ENCODE measurements around the gene SLC35F6. TPM values are rescaled to one million over a fixed set of nuclear protein-coding genes. Genes with fewer than 3 reads are reported as not detected.
A peak's percentile ranks its signal among the peaks of the same experiment; 100 is the strongest.

The SLC35F6 gene
- total RNA-seq, 1 donor from 2014 or later = 49.3 TPM

- DNase-seq = no peak
- Histone ChIP-seq H3K9me3 (no peaks in the 10 kb centered on the region), H3K4me1 (no peaks in the 10 kb centered on the region), H3K36me3 (no peaks in the 10 kb centered on the region), H3K4me3 (no peak overlapping the region), H3K27me3 (ENCODE audit: low read depth) (peaks cover 3% of the 10 kb centered on the region), H3K27ac (no peak overlapping the region)
- no peak for ATAC-seq
- TF ChIP-seq, protein P1, sequence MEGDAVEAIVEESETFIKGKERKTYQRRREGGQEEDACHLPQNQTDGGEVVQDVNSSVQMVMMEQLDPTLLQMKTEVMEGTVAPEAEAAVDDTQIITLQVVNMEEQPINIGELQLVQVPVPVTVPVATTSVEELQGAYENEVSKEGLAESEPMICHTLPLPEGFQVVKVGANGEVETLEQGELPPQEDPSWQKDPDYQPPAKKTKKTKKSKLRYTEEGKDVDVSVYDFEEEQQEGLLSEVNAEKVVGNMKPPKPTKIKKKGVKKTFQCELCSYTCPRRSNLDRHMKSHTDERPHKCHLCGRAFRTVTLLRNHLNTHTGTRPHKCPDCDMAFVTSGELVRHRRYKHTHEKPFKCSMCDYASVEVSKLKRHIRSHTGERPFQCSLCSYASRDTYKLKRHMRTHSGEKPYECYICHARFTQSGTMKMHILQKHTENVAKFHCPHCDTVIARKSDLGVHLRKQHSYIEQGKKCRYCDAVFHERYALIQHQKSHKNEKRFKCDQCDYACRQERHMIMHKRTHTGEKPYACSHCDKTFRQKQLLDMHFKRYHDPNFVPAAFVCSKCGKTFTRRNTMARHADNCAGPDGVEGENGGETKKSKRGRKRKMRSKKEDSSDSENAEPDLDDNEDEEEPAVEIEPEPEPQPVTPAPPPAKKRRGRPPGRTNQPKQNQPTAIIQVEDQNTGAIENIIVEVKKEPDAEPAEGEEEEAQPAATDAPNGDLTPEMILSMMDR (IDR thresholded peaks at IDR 0.05) = no peak
- intact Hi-C loops (cut with DNase I) = no loop called here
Observed at GRCh38 chr2:26807788-26808460, 43.8 kb downstream of the SLC35F6 start.

- intact Hi-C loops (cut with DNase I) = no loop called here
- TF ChIP-seq, protein P1 (IDR thresholded peaks at IDR 0.05) = no peak
- no peak overlapping the region for H3K4me3 ChIP-seq
- H3K36me3 ChIP-seq = no peaks in the 10 kb centered on the region
- ATAC-seq (no peak), DNase-seq (no peak)
- H3K9me3 ChIP-seq = no peaks in the 10 kb centered on the region
- H3K27me3 ChIP-seq (ENCODE audit: low read depth) = peaks cover 3% of the 10 kb centered on the region
- H3K4me1 ChIP-seq = no peaks in the 10 kb centered on the region
- H3K27ac ChIP-seq = no peak overlapping the region
Observed at GRCh38 chr2:26809211-26809610, 45.1 kb downstream of the SLC35F6 start.

GRCh38 chr2:26809876-26810577 lies 45.9 kb downstream of the SLC35F6 start:
- H3K4me1 ChIP-seq = no peaks in the 10 kb centered on the region
- intact Hi-C loops (cut with DNase I) = no loop called here
- peak in 1 of 2 donors; percentile 63 for ATAC-seq
- no peaks in the 10 kb centered on the region for H3K9me3 ChIP-seq
- no peak overlapping the region for H3K4me3 ChIP-seq
- DNase-seq = no peak
- no peaks in the 10 kb centered on the region for H3K36me3 ChIP-seq
- no peak overlapping the region for H3K27ac ChIP-seq
- H3K27me3 ChIP-seq (ENCODE audit: low read depth) = peaks cover 3% of the 10 kb centered on the region
- TF ChIP-seq, protein P1 (IDR thresholded peaks at IDR 0.05) = no peak

- Histone ChIP-seq H3K9me3 (no peaks in the 10 kb centered on the region), H3K36me3 (no peaks in the 10 kb centered on the region), H3K27ac (no peak overlapping the region), H3K4me3 (no peak overlapping the region), H3K27me3 (ENCODE audit: low read depth) (peaks cover 3% of the 10 kb centered on the region), H3K4me1 (no peaks in the 10 kb centered on the region)
- TF ChIP-seq, protein P1 (IDR thresholded peaks at IDR 0.05) = no peak
- ATAC-seq = no peak
- no peak for DNase-seq
- intact Hi-C loops (cut with DNase I) = no loop called here
Observed at GRCh38 chr2:26811261-26811660, 47.2 kb downstream of the SLC35F6 start.

- Histone ChIP-seq H3K27ac (no peak overlapping the region), H3K36me3 (no peaks in the 10 kb centered on the region), H3K9me3 (no peaks in the 10 kb centered on the region), H3K4me3 (no peak overlapping the region), H3K27me3 (ENCODE audit: low read depth) (peaks cover 7% of the 10 kb centered on the region), H3K4me1 (no peaks in the 10 kb centered on the region)
- no peak for ATAC-seq
- intact Hi-C loops (cut with DNase I) = no loop called here
- TF ChIP-seq, protein P1 (IDR thresholded peaks at IDR 0.05) = no peak
- no peak for DNase-seq
Observed at GRCh38 chr2:26811791-26812694, 48.0 kb downstream of the SLC35F6 start.

Data from lower lobe of right lung (tissue), 2 donors.